Pancreas (tissue), 10 donors: ENCODE data around the gene DCBLD1. TPM values are rescaled to one million over a fixed set of nuclear protein-coding genes. Genes with fewer than 3 reads are reported as not detected.

Experiments
- ATAC-seq, 4 donors: fragments of 200-7000 bp; cut with Tn5 transposase; one replicate each; pipeline versions ENCODE4 v1.8.0 to v1.9.1; 2020; ENCODE audit warnings: mild to moderate bottlenecking in 4 of 4, moderate library complexity in 4 of 4
- DNase-seq, 6 donors: peaks; one replicate each; pipeline ENCODE4 v3.0.0-alpha.2; 2020
- FAIRE-seq: peaks from 2 replicates; lab custom pipeline; 2012; peaks lifted over from hg19 to GRCh38; lab: Jason Lieb, UNC
- H3K27ac ChIP-seq, 4 donors: fragments of 200-600 bp; sonication (generic); 1 replicate in 3 of 4; 2 replicates in 1 of 4; pipeline versions ENCODE4 v1.5.0 to v1.8.0; 2020
- H3K27me3 ChIP-seq, 4 donors: fragments of 200-600 bp; one replicate each; pipeline ENCODE4 v1.8.0; 2021
- H3K36me3 ChIP-seq, 3 donors: fragments of 200-600 bp; sonication (generic) in 1 of 3; one replicate each; pipeline versions ENCODE4 v1.5.0 to v1.8.0; 2020 to 2021
- H3K4me1 ChIP-seq, 3 donors: fragments of 200-600 bp; one replicate each; pipeline ENCODE4 v1.8.0; 2021
- H3K4me3 ChIP-seq, 4 donors: fragments of 200-600 bp; sonication (generic) in 2 of 4; one replicate each; pipeline versions ENCODE4 v1.5.0 to v1.8.0; 2020 to 2021
- H3K9me3 ChIP-seq, 4 donors: fragments of 200-600 bp; one replicate each; pipeline ENCODE4 v1.8.0; 2021
- CTCF ChIP-seq, 4 donors: fragments of 200-600 bp; sonication (generic) in 3 of 4; IDR thresholded peaks; one replicate each; pipeline versions ENCODE4 v1.5.0 to v1.8.0; 2021; ENCODE audit warnings: antibody characterized with exemption in 4 of 4
- WGBS, 2 donors: extraction: QIAGEN DNeasy Blood & Tissue Kit; methylation state at CpG; one replicate each; pipeline ENCODE4 v1.1.7; 2013; 5-methylcytosine and 5-hydroxymethylcytosine counted together
- intact Hi-C, 3 donors: fragments of 100-400 bp; cut with DNase I; formaldehyde crosslinking; loops; one replicate each; pipeline versions ENCODE4 v1.11.1 to v1.14.2; 2022
- polyA plus RNA-seq, 2 donors: library from polyadenylated mRNA; stranded (reverse); fragments of 200-250 nt; gene quantifications; one replicate each; pipeline ENCODE4 v1.2.3, GENCODE V29; 2013
- total RNA-seq, 6 donors: library from RNA; stranded (reverse); fragmentation: NEBNext Ultra II Directional in 4 of 6; extraction: Animal tissue kit (Norgen Biotek cat#: 25700) in 4 of 6; gene quantifications; one replicate each; pipeline versions ENCODE4 v1.2.1 to v1.2.4, GENCODE V29; 2021 to 2023
- donor health status: healthy with polysubstance abuse.
- donor health status: DM: no; HTN: no; CAD: no; lungs with moderate emphysema.
- donor health status: DM: no; HTN: no; CAD: no.
- donor health status: control.
- donor health status: control.
- donor health status: Bipolar disorder and iron deficiency.
- donor health status: DM: yes; HTN: yes; CAD: no.
- donor health status: DM: no; HTN: no; CAD: no.
- donor health status: DM: no; HTN: no; CAD: no.
- donor health status: DM: yes; HTN: yes; CAD: no.

DCBLD1 gene
- total and polyA plus RNA-seq, 8 donors = 4.8 to 12.8 (median 6.4) TPM

DNA sequence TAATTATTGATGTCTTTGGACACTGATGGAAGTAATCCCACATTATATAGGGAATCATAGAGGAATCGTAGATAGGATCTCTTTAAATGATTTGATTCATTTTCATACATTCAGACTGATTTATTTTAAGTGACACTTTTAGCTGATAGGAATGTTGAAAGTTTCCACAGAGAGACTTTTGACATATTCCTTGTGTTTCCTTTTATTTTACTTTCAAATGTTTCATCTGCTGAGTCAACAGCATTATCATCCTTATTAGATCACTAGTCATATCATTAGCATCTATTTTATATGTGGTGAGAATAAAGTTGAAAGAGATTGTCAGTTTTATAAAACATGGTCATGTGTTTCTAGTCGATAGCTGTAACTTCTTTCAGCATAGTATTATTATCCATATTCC lies 13.4 kb downstream of the DCBLD1 start:
- Histone ChIP-seq H3K27ac (no peak overlapping the region), H3K27me3 (no peaks in the 10 kb centered on the region), H3K36me3 (no peaks in the 10 kb centered on the region), H3K9me3 (no peaks in the 10 kb centered on the region), H3K4me1 (peaks cover 10 to 16% (median 13%) of the 10 kb centered on the region in 3 donors), H3K4me3 (no peak overlapping the region)
- TF ChIP-seq CTCF (IDR thresholded peaks at IDR 0.05) = no peak
- ATAC-seq (no peak), DNase-seq (no peak), FAIRE-seq (no peak)
- intact Hi-C loops = no loop called here
- 92% methylated on average over 2 of the region's 2 CpGs for WGBS, 2 donors

- Histone ChIP-seq H3K4me1 (peaks cover 10 to 16% (median 13%) of the 10 kb centered on the region in 3 donors), H3K36me3 (no peaks in the 10 kb centered on the region), H3K9me3 (no peaks in the 10 kb centered on the region), H3K4me3 (no peak overlapping the region), H3K27me3 (no peaks in the 10 kb centered on the region), H3K27ac (no peak overlapping the region)
- no peak for DNase-seq
- intact Hi-C loops = no loop called here
- 100% methylated on average over 1 of the region's 1 CpG for WGBS, 2 donors
- peak in 1 of 4 donors; percentile 23 for ATAC-seq
- TF ChIP-seq CTCF (IDR thresholded peaks at IDR 0.05) = no peak
- no peak for FAIRE-seq
These were observed 14.0 kb downstream of the DCBLD1 start for GRCh38 chr6:117496383-117496990.

- no peak overlapping the region for H3K4me3 ChIP-seq
- ATAC-seq (no peak), FAIRE-seq (no peak), DNase-seq (no peak)
- no peaks in the 10 kb centered on the region for H3K36me3 ChIP-seq
- no peaks in the 10 kb centered on the region for H3K27me3 ChIP-seq
- 87 to 94% methylated on average over 1 of the region's 1 CpG for WGBS, 2 donors
- TF ChIP-seq CTCF (IDR thresholded peaks at IDR 0.05) = no peak
- H3K9me3 ChIP-seq = no peaks in the 10 kb centered on the region
- H3K4me1 ChIP-seq = peaks cover 10 to 16% (median 13%) of the 10 kb centered on the region in 3 donors
- no peak overlapping the region for H3K27ac ChIP-seq
- intact Hi-C loops = no loop called here
These were observed 14.8 kb downstream of the DCBLD1 start for GRCh38 chr6:117497237-117497636.

DNA sequence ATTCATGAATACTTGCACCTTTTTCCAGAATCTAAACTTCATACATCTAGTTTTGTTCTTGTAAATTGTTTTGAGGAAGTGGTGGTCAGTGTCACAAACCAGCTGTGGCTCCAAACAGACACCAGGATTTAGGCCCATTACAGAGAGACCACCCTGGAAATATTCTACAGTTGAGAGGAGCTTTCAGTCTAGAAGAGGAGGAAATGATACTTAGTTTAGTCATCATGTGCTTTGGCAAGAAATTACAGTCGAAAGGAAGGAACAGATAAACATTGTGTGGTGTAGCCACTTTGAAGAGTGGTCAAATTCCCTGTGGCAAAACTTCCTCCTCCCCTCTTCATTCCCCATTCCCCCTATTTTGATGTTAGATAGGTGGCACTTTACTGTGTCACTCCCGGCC lies 15.7 kb downstream of the DCBLD1 start:
- 64 to 68% methylated on average over 2 of the region's 2 CpGs for WGBS, 2 donors
- H3K9me3 ChIP-seq = no peaks in the 10 kb centered on the region
- FAIRE-seq (no peak), DNase-seq (no peak), ATAC-seq (peak in 3 of 4 donors; percentile 32 to 71 (median 57))
- H3K27me3 ChIP-seq = no peaks in the 10 kb centered on the region
- H3K4me1 ChIP-seq = peaks cover 10 to 16% (median 13%) of the 10 kb centered on the region in 3 donors
- H3K4me3 ChIP-seq = no peak overlapping the region
- peak overlapping the region in 1 of 4 donors; percentile 40 for H3K27ac ChIP-seq
- intact Hi-C loops = no loop called here
- no peaks in the 10 kb centered on the region for H3K36me3 ChIP-seq
- TF ChIP-seq CTCF (IDR thresholded peaks at IDR 0.05) = no peak

- no peak for ATAC-seq
- Histone ChIP-seq H3K4me3 (no peak overlapping the region), H3K36me3 (no peaks in the 10 kb centered on the region), H3K4me1 (peaks cover 4 to 6% (median 5%) of the 10 kb centered on the region in 3 donors), H3K27ac (no peak overlapping the region), H3K27me3 (no peaks in the 10 kb centered on the region), H3K9me3 (no peaks in the 10 kb centered on the region)
- DNase-seq = no peak
- intact Hi-C loops = no loop called here
- 76 to 100% methylated on average over 2 of the region's 2 CpGs for WGBS, 2 donors
- no peak for TF ChIP-seq CTCF (IDR thresholded peaks at IDR 0.05)
- FAIRE-seq = no peak
These were observed 19.2 kb downstream of the DCBLD1 start for GRCh38 chr6:117501722-117502121.
